Coronary artery (tissue), 2 donors: ENCODE data around the gene NCR3LG1.

ENCODE experiments used
- DNase-seq: peaks from one replicate; pipeline ENCODE4 v3.0.0-alpha.2; 2017; ENCODE audit warnings: low spot score
- H3K27ac ChIP-seq, 2 donors: fragments of 200-600 bp; sonication (generic); one replicate each; pipeline ENCODE4 v1.5.1; 2016 to 2019
- H3K4me3 ChIP-seq: fragments of 200-600 bp; sonication (generic); 2 replicates; pipeline ENCODE4 v1.5.1; 2016; ENCODE audit warnings: mild to moderate bottlenecking, moderate library complexity
- TF ChIP-seq, protein P1 (sequence below): fragments of 200-600 bp; sonication (generic); IDR thresholded peaks from one replicate; pipeline ENCODE4 v1.5.1; 2019; ENCODE audit warnings: antibody characterized with exemption

NCR3LG1 gene

DNA sequence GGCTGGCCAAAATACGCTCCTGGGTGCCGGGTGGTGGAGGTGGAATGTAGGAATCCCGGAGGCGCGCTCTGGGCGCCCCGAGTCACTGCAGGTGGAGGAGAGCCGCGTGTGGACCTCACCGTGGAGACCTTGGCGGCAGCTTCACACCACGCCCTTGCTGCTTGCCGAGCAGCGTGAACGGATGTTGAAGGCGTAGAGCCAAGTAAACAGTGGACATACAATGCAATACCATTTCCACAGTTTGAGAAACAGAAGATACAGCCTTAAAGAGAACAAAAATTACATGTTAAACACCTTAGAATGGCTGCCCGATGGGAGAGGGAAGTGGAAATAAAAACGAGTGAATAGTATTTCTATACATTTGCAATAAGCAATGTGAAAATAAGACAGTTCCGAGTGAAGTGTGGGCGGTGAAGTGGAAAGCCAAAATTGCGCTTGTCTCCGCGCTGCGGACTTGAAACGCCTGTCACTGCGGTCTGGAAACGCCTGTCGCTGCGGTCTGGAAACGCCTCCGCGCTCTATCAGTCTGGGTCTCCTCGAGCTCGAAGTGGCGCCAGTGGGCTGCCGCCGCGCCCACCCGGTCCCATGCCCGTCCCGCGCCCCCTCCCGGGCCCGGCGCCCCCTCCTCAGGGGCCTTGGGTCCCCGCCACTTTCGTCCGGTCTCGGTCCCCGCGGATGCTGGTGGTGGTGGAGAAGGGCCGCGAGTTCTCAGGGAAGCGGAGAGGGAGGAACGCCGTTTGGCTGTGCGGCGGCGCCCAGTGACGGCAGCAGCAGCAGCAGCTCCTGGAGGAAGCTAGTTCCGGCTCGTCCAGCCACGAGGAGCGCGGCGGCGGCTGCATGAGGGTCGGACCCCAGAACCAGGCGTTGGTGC is 1.6 kb downstream of the NCR3LG1 start:
- H3K27ac ChIP-seq, result peak overlapping the region; percentile 84 to 92
- peak; percentile 89 for DNase-seq
- H3K4me3 ChIP-seq, result peak overlapping the region; percentile 84
- TF ChIP-seq, protein P1, sequence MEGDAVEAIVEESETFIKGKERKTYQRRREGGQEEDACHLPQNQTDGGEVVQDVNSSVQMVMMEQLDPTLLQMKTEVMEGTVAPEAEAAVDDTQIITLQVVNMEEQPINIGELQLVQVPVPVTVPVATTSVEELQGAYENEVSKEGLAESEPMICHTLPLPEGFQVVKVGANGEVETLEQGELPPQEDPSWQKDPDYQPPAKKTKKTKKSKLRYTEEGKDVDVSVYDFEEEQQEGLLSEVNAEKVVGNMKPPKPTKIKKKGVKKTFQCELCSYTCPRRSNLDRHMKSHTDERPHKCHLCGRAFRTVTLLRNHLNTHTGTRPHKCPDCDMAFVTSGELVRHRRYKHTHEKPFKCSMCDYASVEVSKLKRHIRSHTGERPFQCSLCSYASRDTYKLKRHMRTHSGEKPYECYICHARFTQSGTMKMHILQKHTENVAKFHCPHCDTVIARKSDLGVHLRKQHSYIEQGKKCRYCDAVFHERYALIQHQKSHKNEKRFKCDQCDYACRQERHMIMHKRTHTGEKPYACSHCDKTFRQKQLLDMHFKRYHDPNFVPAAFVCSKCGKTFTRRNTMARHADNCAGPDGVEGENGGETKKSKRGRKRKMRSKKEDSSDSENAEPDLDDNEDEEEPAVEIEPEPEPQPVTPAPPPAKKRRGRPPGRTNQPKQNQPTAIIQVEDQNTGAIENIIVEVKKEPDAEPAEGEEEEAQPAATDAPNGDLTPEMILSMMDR, result no peak

DNA sequence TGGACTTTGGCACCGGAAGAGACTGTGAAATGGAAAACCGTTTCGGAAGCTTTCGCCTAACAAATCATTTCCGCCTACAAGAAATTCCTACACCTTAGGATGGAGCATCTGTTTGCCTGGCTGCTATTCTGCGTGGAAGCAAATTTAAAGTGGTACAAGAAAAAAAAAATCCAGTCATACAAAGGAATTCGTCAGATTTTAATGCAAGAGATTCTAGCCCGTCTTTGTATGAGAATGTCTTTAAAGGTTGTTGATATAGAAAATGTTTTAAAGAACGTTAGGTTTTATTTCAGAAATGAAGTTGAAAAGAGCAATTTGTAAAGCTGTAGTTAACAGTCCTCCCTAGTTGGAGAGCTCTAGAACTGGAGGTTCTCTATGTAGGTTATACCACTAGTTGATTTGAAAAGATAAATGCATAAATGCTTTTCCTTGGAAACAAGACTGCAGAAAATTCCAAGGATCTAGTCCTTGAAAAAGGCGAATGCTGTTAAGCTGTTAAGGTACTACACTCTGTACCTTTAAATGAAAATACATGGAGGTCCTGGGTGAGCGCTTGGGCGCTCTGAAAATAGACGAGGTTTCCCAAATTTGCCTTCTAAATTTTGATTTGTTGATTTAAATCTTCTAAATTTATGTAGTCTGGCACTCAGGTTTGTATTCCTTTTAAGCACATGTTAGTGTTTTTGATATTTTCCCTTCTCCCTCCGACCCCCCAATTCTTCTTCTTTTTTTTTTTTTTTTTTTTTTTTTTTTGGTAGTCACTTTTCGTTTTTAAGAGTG is 2.4 kb downstream of the NCR3LG1 start:
- peak overlapping the region; percentile 84 to 92 for H3K27ac ChIP-seq

DNA sequence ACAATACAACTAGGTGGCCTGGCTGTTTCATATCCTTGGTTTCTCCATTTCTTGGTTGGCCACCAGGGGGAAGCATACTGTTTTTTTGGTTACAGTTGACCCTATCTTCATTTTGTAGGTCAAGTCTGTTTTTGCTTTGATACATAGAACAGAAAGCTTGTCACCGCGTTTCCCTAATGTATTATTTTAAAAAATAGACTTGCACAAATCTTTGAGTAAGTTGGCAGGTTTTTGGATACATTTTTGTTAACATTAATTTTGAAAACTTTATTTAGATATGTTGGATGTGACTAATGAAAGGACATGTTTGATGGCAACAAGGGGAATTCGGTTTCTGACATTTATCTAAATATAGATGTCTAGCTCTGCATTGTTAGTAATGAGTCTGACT is 3.0 kb downstream of the NCR3LG1 start:
- no peak for DNase-seq
- Histone ChIP-seq H3K27ac (no peak overlapping the region), H3K4me3 (no peak overlapping the region)
- TF ChIP-seq, protein P1, result no peak

More for the DNA sequence above, 2.4 kb downstream of the NCR3LG1 start:
- TF ChIP-seq, protein P1, result peak; percentile 4
- H3K4me3 ChIP-seq, result peak overlapping the region; percentile 84
- DNase-seq, result no peak

DNA sequence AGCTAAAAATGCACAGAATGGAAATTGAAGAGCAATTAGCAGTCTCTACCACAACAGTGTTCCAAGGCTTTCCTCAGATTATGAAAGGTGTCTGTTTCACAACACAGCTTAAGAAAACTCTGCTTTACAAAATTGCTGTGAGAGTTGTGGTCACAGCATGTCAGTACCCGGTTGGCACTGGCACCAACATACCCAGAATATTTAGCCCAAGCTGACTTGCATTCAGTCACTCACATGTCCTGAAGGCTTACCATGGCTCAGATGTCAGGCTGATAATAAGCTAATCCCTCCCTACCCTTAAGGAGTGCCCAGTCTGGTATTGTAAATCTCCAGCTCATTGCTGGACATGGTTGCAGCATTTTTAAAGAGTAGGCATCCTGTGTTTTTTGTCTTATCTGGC is 14.9 kb downstream of the NCR3LG1 start:
- H3K27ac ChIP-seq, result no peak overlapping the region
- no peak overlapping the region for H3K4me3 ChIP-seq
- DNase-seq, result no peak
- TF ChIP-seq, protein P1, result no peak

DNA sequence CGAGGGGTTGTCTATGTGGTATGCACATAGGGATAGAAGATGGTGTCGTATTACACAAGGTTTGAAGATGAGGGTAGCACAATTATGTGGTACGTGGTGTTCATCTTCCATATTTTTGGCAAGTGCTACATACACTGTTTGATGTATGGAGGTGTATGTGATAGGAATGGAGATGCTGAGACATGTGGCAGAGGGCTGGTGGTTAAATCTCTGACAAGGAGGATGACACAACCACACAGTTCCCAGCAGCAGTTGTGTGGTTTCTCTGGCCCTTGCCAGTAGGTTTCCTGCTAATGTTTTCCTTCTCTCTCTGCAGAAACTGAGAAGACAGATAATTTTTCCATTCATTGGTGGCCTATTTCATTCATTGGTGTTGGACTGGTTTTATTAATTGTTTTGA is 17.0 kb downstream of the NCR3LG1 start:
- DNase-seq, result no peak
- Histone ChIP-seq H3K27ac (no peak overlapping the region), H3K4me3 (no peak overlapping the region)
- TF ChIP-seq, protein P1, result no peak

DNA sequence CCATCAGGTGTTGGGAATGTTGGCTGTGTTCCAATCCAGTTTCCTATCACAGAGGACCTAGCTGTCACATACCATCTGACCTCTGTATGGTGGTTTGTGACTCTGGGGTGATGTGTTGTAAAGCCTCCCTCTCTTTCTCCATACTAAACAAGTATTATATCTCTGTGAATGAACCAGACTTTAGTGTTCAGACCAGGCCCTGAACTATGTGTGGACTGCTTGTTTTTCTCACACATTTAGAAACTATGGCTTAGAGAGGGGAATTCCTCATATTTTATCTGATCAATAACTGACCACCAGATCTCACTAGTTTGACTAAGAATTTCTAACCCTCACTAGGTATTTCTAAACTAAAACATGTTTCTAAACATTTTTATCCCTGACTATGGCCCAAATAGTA is 17.5 kb downstream of the NCR3LG1 start:
- no peak overlapping the region for H3K4me3 ChIP-seq
- H3K27ac ChIP-seq, result no peak overlapping the region

More for the DNA sequence above, 17.5 kb downstream of the NCR3LG1 start:
- TF ChIP-seq, protein P1, result no peak
- no peak for DNase-seq
